Measurements from ENCODE around the gene FBXO31.

DNA sequence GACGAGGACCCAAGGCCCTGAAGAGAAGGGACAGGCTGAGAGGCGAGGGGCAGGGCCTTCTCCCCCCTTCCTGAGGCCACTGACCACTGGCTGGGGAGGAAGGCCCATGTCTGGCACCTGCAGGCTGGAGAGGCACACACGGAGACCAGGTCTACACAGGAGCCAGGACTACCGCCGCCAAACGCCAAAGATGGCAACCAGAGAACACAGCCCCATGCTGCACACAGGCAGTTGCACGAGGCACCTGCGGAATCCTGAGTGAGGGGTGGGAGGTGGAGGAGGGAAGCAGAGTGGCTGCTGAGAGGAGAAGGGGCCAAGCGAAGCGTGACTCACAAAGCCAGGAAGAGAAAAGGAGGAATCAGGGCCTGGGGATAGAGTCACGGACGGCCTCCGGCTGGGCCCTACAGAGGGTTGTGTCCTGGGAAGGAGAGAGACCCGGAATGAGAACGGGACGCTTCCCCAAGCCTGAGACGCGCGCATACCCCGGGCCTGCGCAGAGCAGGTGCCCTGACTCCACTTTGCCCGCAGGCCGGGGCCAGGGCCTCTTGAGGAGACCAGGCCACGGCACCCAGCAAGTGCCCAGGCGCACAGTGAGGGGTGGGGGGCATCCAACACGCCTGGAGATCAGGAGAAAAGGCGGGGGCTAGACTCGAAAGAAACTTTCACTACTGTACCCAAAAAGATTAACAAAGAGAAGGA is 37.7 kb downstream of the FBXO31 start:
- TF ChIP-seq POLR2A (IDR thresholded peaks at IDR 0.05) (no peak), EP300 (IDR thresholded peaks at IDR 0.05) (no peak)
- TF ChIP-seq, protein P1, sequence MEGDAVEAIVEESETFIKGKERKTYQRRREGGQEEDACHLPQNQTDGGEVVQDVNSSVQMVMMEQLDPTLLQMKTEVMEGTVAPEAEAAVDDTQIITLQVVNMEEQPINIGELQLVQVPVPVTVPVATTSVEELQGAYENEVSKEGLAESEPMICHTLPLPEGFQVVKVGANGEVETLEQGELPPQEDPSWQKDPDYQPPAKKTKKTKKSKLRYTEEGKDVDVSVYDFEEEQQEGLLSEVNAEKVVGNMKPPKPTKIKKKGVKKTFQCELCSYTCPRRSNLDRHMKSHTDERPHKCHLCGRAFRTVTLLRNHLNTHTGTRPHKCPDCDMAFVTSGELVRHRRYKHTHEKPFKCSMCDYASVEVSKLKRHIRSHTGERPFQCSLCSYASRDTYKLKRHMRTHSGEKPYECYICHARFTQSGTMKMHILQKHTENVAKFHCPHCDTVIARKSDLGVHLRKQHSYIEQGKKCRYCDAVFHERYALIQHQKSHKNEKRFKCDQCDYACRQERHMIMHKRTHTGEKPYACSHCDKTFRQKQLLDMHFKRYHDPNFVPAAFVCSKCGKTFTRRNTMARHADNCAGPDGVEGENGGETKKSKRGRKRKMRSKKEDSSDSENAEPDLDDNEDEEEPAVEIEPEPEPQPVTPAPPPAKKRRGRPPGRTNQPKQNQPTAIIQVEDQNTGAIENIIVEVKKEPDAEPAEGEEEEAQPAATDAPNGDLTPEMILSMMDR (IDR thresholded peaks at IDR 0.05) = no peak

Data from ovary (tissue), 3 donors.